ENCODE measurements around the gene MRPL58.

MRPL58 gene

GRCh38 chr17:75060434-75061054 is 48.1 kb downstream of the MRPL58 start:
- Histone ChIP-seq H3K27me3 (ENCODE audit: control insufficient read depth, insufficient read depth, low read length) (no peaks in the 10 kb centered on the region), H3K4me1 (no peaks in the 10 kb centered on the region), H3K9me3 (ENCODE audit: control insufficient read depth, low read length) (no peaks in the 10 kb centered on the region), H2AFZ (no peak overlapping the region), H3K4me3 (ENCODE audit: low read depth, low read length) (no peak overlapping the region), H3K79me2 (no peaks in the 10 kb centered on the region), H3K27ac (no peak overlapping the region), H3K9ac (no peak overlapping the region), H3K36me3 (ENCODE audit: control insufficient read depth, insufficient read depth, low read length) (no peaks in the 10 kb centered on the region), H3K4me2 (ENCODE audit: low read length) (no peak overlapping the region)
- no peak for TF ChIP-seq CTCF (IDR thresholded peaks at IDR 0.05)

- H3K4me2 ChIP-seq (ENCODE audit: low read length) = no peak overlapping the region
- H3K27ac ChIP-seq = no peak overlapping the region
- no peaks in the 10 kb centered on the region for H3K36me3 ChIP-seq (ENCODE audit: control insufficient read depth, insufficient read depth, low read length)
Observed at GRCh38 chr17:75061055-75061438, 48.6 kb downstream of the MRPL58 start.

GRCh38 chr17:75061618-75062017 is 49.1 kb downstream of the MRPL58 start:
- Histone ChIP-seq H3K9ac (no peak overlapping the region), H2AFZ (no peak overlapping the region), H3K36me3 (ENCODE audit: control insufficient read depth, insufficient read depth, low read length) (no peaks in the 10 kb centered on the region), H3K4me3 (ENCODE audit: low read depth, low read length) (no peak overlapping the region), H3K4me2 (ENCODE audit: low read length) (no peak overlapping the region), H3K27me3 (ENCODE audit: control insufficient read depth, insufficient read depth, low read length) (no peaks in the 10 kb centered on the region), H3K27ac (no peak overlapping the region), H3K9me3 (ENCODE audit: control insufficient read depth, low read length) (no peaks in the 10 kb centered on the region), H3K79me2 (no peaks in the 10 kb centered on the region), H3K4me1 (no peaks in the 10 kb centered on the region)
- no peak for TF ChIP-seq CTCF (IDR thresholded peaks at IDR 0.05)

More at GRCh38 chr17:75061055-75061438, 48.6 kb downstream of the MRPL58 start:
- H3K4me3 ChIP-seq (ENCODE audit: low read depth, low read length) = no peak overlapping the region
- H3K79me2 ChIP-seq = no peaks in the 10 kb centered on the region
- H3K27me3 ChIP-seq (ENCODE audit: control insufficient read depth, insufficient read depth, low read length) = no peaks in the 10 kb centered on the region
- no peak overlapping the region for H2AFZ ChIP-seq
- no peak for TF ChIP-seq CTCF (IDR thresholded peaks at IDR 0.05)
- no peak overlapping the region for H3K9ac ChIP-seq
- H3K9me3 ChIP-seq (ENCODE audit: control insufficient read depth, low read length) = no peaks in the 10 kb centered on the region
- no peaks in the 10 kb centered on the region for H3K4me1 ChIP-seq

GRCh38 chr17:75063201-75063600 is 50.7 kb downstream of the MRPL58 start:
- Histone ChIP-seq H3K79me2 (no peaks in the 10 kb centered on the region), H2AFZ (no peak overlapping the region), H3K27ac (no peak overlapping the region), H3K4me3 (ENCODE audit: low read depth, low read length) (no peak overlapping the region), H3K4me1 (no peaks in the 10 kb centered on the region), H3K4me2 (ENCODE audit: low read length) (no peak overlapping the region), H3K36me3 (ENCODE audit: control insufficient read depth, insufficient read depth, low read length) (no peaks in the 10 kb centered on the region), H3K27me3 (ENCODE audit: control insufficient read depth, insufficient read depth, low read length) (no peaks in the 10 kb centered on the region), H3K9ac (no peak overlapping the region), H3K9me3 (ENCODE audit: control insufficient read depth, low read length) (no peaks in the 10 kb centered on the region)
- TF ChIP-seq CTCF (IDR thresholded peaks at IDR 0.05) = no peak

GRCh38 chr17:75063626-75064025 is 51.2 kb downstream of the MRPL58 start:
- no peaks in the 10 kb centered on the region for H3K79me2 ChIP-seq
- no peak overlapping the region for H3K9ac ChIP-seq

More at GRCh38 chr17:75063626-75064025, 51.2 kb downstream of the MRPL58 start:
- H3K4me2 ChIP-seq (ENCODE audit: low read length) = no peak overlapping the region
- no peaks in the 10 kb centered on the region for H3K36me3 ChIP-seq (ENCODE audit: control insufficient read depth, insufficient read depth, low read length)
- no peaks in the 10 kb centered on the region for H3K4me1 ChIP-seq
- H2AFZ ChIP-seq = no peak overlapping the region
- H3K27me3 ChIP-seq (ENCODE audit: control insufficient read depth, insufficient read depth, low read length) = no peaks in the 10 kb centered on the region
- no peak overlapping the region for H3K27ac ChIP-seq
- no peak for TF ChIP-seq CTCF (IDR thresholded peaks at IDR 0.05)
- H3K4me3 ChIP-seq (ENCODE audit: low read depth, low read length) = no peak overlapping the region
- H3K9me3 ChIP-seq (ENCODE audit: control insufficient read depth, low read length) = no peaks in the 10 kb centered on the region
